Measurements from ENCODE around the gene RAPGEF5.

- TF ChIP-seq, protein P1, sequence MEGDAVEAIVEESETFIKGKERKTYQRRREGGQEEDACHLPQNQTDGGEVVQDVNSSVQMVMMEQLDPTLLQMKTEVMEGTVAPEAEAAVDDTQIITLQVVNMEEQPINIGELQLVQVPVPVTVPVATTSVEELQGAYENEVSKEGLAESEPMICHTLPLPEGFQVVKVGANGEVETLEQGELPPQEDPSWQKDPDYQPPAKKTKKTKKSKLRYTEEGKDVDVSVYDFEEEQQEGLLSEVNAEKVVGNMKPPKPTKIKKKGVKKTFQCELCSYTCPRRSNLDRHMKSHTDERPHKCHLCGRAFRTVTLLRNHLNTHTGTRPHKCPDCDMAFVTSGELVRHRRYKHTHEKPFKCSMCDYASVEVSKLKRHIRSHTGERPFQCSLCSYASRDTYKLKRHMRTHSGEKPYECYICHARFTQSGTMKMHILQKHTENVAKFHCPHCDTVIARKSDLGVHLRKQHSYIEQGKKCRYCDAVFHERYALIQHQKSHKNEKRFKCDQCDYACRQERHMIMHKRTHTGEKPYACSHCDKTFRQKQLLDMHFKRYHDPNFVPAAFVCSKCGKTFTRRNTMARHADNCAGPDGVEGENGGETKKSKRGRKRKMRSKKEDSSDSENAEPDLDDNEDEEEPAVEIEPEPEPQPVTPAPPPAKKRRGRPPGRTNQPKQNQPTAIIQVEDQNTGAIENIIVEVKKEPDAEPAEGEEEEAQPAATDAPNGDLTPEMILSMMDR (IDR thresholded peaks at IDR 0.05): no peak
- no peak for TF ChIP-seq POLR2A (IDR thresholded peaks at IDR 0.05)
Measured at GRCh38 chr7:22231806-22232205, 125.1 kb downstream of the RAPGEF5 start.

All from thyroid gland (tissue), 4 donors.